Mesendoderm (in vitro differentiated cells): ENCODE data around the gene SRRD.

Experiments
- DNase-seq: peaks from one replicate; pipeline ENCODE4 v3.0.0; 2013
- H2AK5ac ChIP-seq: 2 replicates; pipeline ENCODE4 v1.6.1; 2013; ENCODE audit warnings: low read length, inconsistent platforms
- H2BK120ac ChIP-seq: 2 replicates; pipeline ENCODE4 v1.6.1; 2013; ENCODE audit warnings: low read depth, mild to moderate bottlenecking, low read length, moderate library complexity, mixed read lengths
- H2BK15ac ChIP-seq: replicated peaks from 2 replicates; pipeline ENCODE4 v1.6.1; 2013; ENCODE audit warnings: low read depth, mild to moderate bottlenecking, moderate library complexity
- H2BK5ac ChIP-seq: 2 replicates; pipeline ENCODE4 v1.6.1; 2013; ENCODE audit warnings: low read length, inconsistent platforms
- H3K18ac ChIP-seq: 2 replicates; pipeline ENCODE4 v1.6.1; 2013; ENCODE audit warnings: mild to moderate bottlenecking, low read length, mixed read lengths
- H3K23ac ChIP-seq: one replicate; pipeline ENCODE4 v1.6.1; 2013; ENCODE audit warnings: low read length
- H3K27ac ChIP-seq: 2 replicates; pipeline ENCODE4 v1.5.1; 2013; ENCODE audit warnings: low read depth, mild to moderate bottlenecking, inconsistent platforms, low read length, moderate library complexity
- H3K27me3 ChIP-seq: 2 replicates; pipeline ENCODE4 v1.6.1; 2013; ENCODE audit warnings: low read length, control low read depth, mild to moderate bottlenecking, inconsistent platforms; ENCODE audit not compliant: insufficient read depth, poor library complexity
- H3K36me3 ChIP-seq: 2 replicates; pipeline ENCODE4 v1.6.1; 2013; ENCODE audit warnings: low read length, inconsistent platforms; ENCODE audit not compliant: control insufficient read depth, insufficient read depth
- H3K4ac ChIP-seq: one replicate; pipeline ENCODE4 v1.6.1; 2013; ENCODE audit warnings: low read depth, mild to moderate bottlenecking, low read length, moderate library complexity
- H3K4me1 ChIP-seq: 2 replicates; pipeline ENCODE4 v1.6.1; 2013; ENCODE audit warnings: low read depth, low read length, inconsistent platforms; ENCODE audit not compliant: control insufficient read depth
- H3K4me2 ChIP-seq: 2 replicates; pipeline ENCODE4 v1.6.1; 2013; ENCODE audit warnings: low read length
- H3K4me3 ChIP-seq: 2 replicates; pipeline ENCODE4 v1.5.1; 2013; ENCODE audit warnings: mild to moderate bottlenecking, low read length
- H3K56ac ChIP-seq: one replicate; pipeline ENCODE4 v1.6.1; 2013; ENCODE audit warnings: low read length
- H3K79me1 ChIP-seq: 2 replicates; pipeline ENCODE4 v1.6.1; 2013; ENCODE audit warnings: low read length, inconsistent platforms
- H3K79me2 ChIP-seq: 2 replicates; pipeline ENCODE4 v1.6.1; 2013; ENCODE audit warnings: mild to moderate bottlenecking, low read length; ENCODE audit not compliant: control insufficient read depth, insufficient read depth
- H3K9ac ChIP-seq: 2 replicates; pipeline ENCODE4 v1.6.1; 2013; ENCODE audit warnings: low read length, inconsistent platforms
- H4K5ac ChIP-seq: one replicate; pipeline ENCODE4 v1.6.1; 2013; ENCODE audit warnings: low read length
- H4K8ac ChIP-seq: one replicate; pipeline ENCODE4 v1.6.1; 2013; ENCODE audit warnings: low read depth, mild to moderate bottlenecking, control low read depth, low read length, moderate library complexity
- WGBS: extraction: QIAGEN DNeasy Blood & Tissue Kit; methylation state at CpG from one replicate; pipeline ENCODE4 v1.1.7; 2013; ENCODE audit warnings: low lambda C conversion rate, missing lambda C conversion rate; ENCODE audit not compliant: insufficient coverage; ENCODE audit errors: extremely low coverage; 5-methylcytosine and 5-hydroxymethylcytosine counted together

Gene SRRD

GRCh38 chr22:26461188-26461810 is 22.4 kb upstream of the SRRD start:
- Histone ChIP-seq H2BK120ac (no peak overlapping the region), H2BK15ac (no peak overlapping the region), H3K9ac (no peak overlapping the region), H3K4me3 (no peak overlapping the region), H3K4me1 (no peaks in the 10 kb centered on the region), H3K36me3 (peaks cover 10% of the 10 kb centered on the region), H3K79me2 (peaks cover 2% of the 10 kb centered on the region), H3K79me1 (peaks cover 5% of the 10 kb centered on the region), H3K18ac (no peak overlapping the region), H3K23ac (no peak overlapping the region), H2BK5ac (no peak overlapping the region), H3K4ac (no peak overlapping the region), H4K5ac (no peak overlapping the region), H3K27me3 (no peaks in the 10 kb centered on the region), H3K4me2 (no peak overlapping the region), H4K8ac (no peak overlapping the region), H2AK5ac (no peak overlapping the region), H3K56ac (no peak overlapping the region), H3K27ac (no peak overlapping the region)
- WGBS = no CpG with 5 or more reads among the region's 3 CpGs
- DNase-seq = peak; percentile 85

GRCh38 chr22:26462051-26462450 is 21.6 kb upstream of the SRRD start:
- Histone ChIP-seq H4K8ac (no peak overlapping the region), H3K4me1 (no peaks in the 10 kb centered on the region), H3K79me2 (peaks cover 2% of the 10 kb centered on the region), H3K36me3 (peaks cover 10% of the 10 kb centered on the region), H3K79me1 (peaks cover 5% of the 10 kb centered on the region), H3K4ac (no peak overlapping the region), H2BK120ac (no peak overlapping the region), H3K18ac (no peak overlapping the region), H3K9ac (no peak overlapping the region), H3K27me3 (no peaks in the 10 kb centered on the region), H3K27ac (no peak overlapping the region), H3K23ac (no peak overlapping the region), H2BK15ac (no peak overlapping the region), H3K4me2 (no peak overlapping the region), H3K4me3 (no peak overlapping the region), H4K5ac (no peak overlapping the region), H2BK5ac (no peak overlapping the region), H2AK5ac (no peak overlapping the region), H3K56ac (no peak overlapping the region)
- no CpG with 5 or more reads among the region's 5 CpGs for WGBS
- DNase-seq = no peak

DNA sequence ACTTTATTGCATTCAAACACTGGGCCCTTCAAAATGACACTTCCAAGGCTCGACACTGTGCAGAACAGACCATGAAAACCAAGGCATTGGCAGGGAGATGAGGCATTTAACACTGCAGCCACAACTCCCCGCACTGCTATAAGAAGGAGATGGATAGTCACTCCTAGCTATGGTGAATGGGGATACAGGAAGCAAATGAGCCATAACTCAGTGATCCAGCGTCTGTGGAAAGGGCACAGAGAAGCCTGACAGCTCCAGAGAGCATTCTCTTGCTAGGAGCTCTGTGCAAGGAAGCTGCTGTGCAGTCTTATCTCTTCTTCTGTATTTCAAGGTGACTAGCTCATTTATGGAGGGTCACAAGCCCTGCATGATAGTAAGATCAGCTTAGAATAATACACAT is 21.0 kb upstream of the SRRD start:
- Histone ChIP-seq H3K79me1 (peaks cover 5% of the 10 kb centered on the region), H3K23ac (no peak overlapping the region), H4K8ac (no peak overlapping the region), H3K27me3 (no peaks in the 10 kb centered on the region), H2BK120ac (no peak overlapping the region), H3K4me3 (no peak overlapping the region), H4K5ac (no peak overlapping the region), H3K36me3 (peaks cover 7% of the 10 kb centered on the region), H3K4ac (no peak overlapping the region), H3K4me2 (no peak overlapping the region), H3K18ac (no peak overlapping the region), H3K4me1 (no peaks in the 10 kb centered on the region), H2BK15ac (no peak overlapping the region), H3K27ac (no peak overlapping the region), H2BK5ac (no peak overlapping the region), H3K9ac (no peak overlapping the region), H2AK5ac (no peak overlapping the region), H3K56ac (no peak overlapping the region), H3K79me2 (peaks cover 2% of the 10 kb centered on the region)
- no peak for DNase-seq
- WGBS = no CpG with 5 or more reads among the region's 3 CpGs

DNA sequence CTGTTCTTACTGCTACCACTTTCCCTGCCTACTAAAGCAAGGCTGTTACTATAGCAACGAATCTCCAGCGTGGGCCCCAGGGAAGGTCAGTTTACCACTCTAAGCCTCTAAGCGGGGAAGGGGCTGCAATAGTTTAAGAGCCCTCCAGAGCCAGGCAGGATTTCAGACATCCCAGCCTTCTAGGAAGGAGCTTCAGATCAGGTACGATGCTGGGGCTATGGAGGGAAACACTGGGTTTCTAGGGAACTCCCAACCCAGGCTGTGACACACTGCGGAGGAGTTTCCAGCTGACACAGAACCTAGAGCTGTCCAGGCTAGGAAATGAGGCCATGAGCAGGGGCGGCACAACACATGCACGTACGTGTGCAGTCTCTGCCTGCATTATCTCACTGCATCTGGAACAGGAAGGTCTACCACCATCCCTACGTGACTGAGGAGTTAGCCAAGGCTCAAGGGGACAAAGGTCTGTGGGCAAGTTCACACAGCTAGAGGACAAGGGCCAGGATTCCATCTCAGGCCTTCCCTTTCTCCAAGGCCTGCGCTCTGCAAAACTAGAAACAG is 20.5 kb upstream of the SRRD start:
- H3K9ac ChIP-seq = no peak overlapping the region
- H3K27me3 ChIP-seq = no peaks in the 10 kb centered on the region
- no peak overlapping the region for H3K4me2 ChIP-seq
- no peak overlapping the region for H2BK5ac ChIP-seq
- H2AK5ac ChIP-seq = no peak overlapping the region
- peaks cover 7% of the 10 kb centered on the region for H3K36me3 ChIP-seq
- H3K4me3 ChIP-seq = no peak overlapping the region
- H3K56ac ChIP-seq = no peak overlapping the region
- H3K79me1 ChIP-seq = peaks cover 5% of the 10 kb centered on the region
- no peaks in the 10 kb centered on the region for H3K4me1 ChIP-seq
- H3K18ac ChIP-seq = no peak overlapping the region
- peaks cover 2% of the 10 kb centered on the region for H3K79me2 ChIP-seq
- H3K23ac ChIP-seq = no peak overlapping the region
- H3K27ac ChIP-seq = no peak overlapping the region
- H2BK120ac ChIP-seq = no peak overlapping the region
- no peak overlapping the region for H2BK15ac ChIP-seq
- H3K4ac ChIP-seq = no peak overlapping the region
- no CpG with 5 or more reads among the region's 10 CpGs for WGBS
- no peak overlapping the region for H4K5ac ChIP-seq
- DNase-seq = no peak
- no peak overlapping the region for H4K8ac ChIP-seq

- no peaks in the 10 kb centered on the region for H3K27me3 ChIP-seq
- H3K4me1 ChIP-seq = no peaks in the 10 kb centered on the region
- no peak for DNase-seq
- peaks cover 9% of the 10 kb centered on the region for H3K36me3 ChIP-seq
- H3K27ac ChIP-seq = no peak overlapping the region
- no peak overlapping the region for H4K8ac ChIP-seq
- H3K79me2 ChIP-seq = peaks cover 2% of the 10 kb centered on the region
- H3K79me1 ChIP-seq = peaks cover 5% of the 10 kb centered on the region
- no peak overlapping the region for H3K56ac ChIP-seq
- no peak overlapping the region for H3K4me2 ChIP-seq
- H2BK15ac ChIP-seq = no peak overlapping the region
- H3K23ac ChIP-seq = no peak overlapping the region
- H3K9ac ChIP-seq = no peak overlapping the region
- H3K18ac ChIP-seq = no peak overlapping the region
- no peak overlapping the region for H2AK5ac ChIP-seq
- WGBS = no CpG with 5 or more reads among the region's 9 CpGs
- no peak overlapping the region for H4K5ac ChIP-seq
- H2BK5ac ChIP-seq = no peak overlapping the region
- no peak overlapping the region for H3K4ac ChIP-seq
- H2BK120ac ChIP-seq = no peak overlapping the region
- no peak overlapping the region for H3K4me3 ChIP-seq
These were observed 20.0 kb upstream of the SRRD start for GRCh38 chr22:26463688-26464087.

DNA sequence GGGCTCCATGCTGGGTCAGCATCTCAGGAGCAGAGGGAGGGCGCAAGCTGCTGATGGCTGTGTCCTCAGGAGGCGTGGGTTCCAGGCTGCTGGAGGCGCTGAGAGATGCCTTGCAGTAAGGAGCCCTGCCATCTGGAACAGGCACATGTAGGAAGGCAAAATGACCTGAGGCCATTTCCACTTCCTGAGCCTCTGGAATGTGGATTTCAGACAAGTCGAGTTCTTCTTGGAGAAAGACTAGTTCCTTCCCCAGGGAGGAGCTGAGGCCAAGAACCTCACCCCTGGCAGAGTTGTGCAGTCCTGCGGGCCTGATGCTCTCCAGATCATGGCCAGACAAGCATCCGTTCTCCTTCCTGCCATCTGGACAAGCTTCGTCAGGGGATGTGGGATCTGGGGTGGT is 19.4 kb upstream of the SRRD start:
- Histone ChIP-seq H2BK5ac (no peak overlapping the region), H3K4me1 (no peaks in the 10 kb centered on the region), H3K18ac (no peak overlapping the region), H3K27me3 (no peaks in the 10 kb centered on the region), H2BK120ac (no peak overlapping the region), H2BK15ac (no peak overlapping the region), H3K79me2 (peaks cover 2% of the 10 kb centered on the region), H3K4ac (no peak overlapping the region), H3K56ac (no peak overlapping the region), H3K27ac (no peak overlapping the region), H3K23ac (no peak overlapping the region), H3K9ac (no peak overlapping the region), H2AK5ac (no peak overlapping the region), H3K79me1 (peaks cover 5% of the 10 kb centered on the region), H3K4me3 (no peak overlapping the region), H3K36me3 (peaks cover 9% of the 10 kb centered on the region), H3K4me2 (no peak overlapping the region), H4K5ac (no peak overlapping the region), H4K8ac (no peak overlapping the region)
- WGBS = no CpG with 5 or more reads among the region's 7 CpGs
- peak; percentile 57 for DNase-seq
